Measurements from ENCODE around the gene TRPV5.
A peak's percentile ranks its signal among the peaks of the same experiment; 100 is the strongest.
"Not testable (repeated sequence)": the region's sequence is repeated elsewhere in the genome, so short reads cannot be mapped to it uniquely, and the experiment has no call there.

The TRPV5 gene

GRCh38 chr7:142933624-142934023, at the start of gene TRPV5:
TRPV5 (minus strand) TSS chr7:142933746; CDS start chr7:142933459, 287 bp downstream.
- H3K27ac ChIP-seq = no peak within 1 kb of the TSS
- no peak within 1 kb of the TSS for H3K4me3 ChIP-seq

GRCh38 chr7:142978402-142978801, 44.9 kb upstream of the TRPV5 start:
- not testable (repeated sequence) for H3K27ac ChIP-seq, H3K4me3 ChIP-seq

GRCh38 chr7:142974626-142975025, 41.1 kb upstream of the TRPV5 start:
- H3K27ac ChIP-seq = no peak overlapping the region
- no peak overlapping the region for H3K4me3 ChIP-seq

GRCh38 chr7:142969183-142969582, 35.6 kb upstream of the TRPV5 start:
- Histone ChIP-seq H3K27ac (no peak overlapping the region), H3K4me3 (no peak overlapping the region)

- no peak overlapping the region for H3K4me3 ChIP-seq
- H3K27ac ChIP-seq = no peak overlapping the region
Observed at GRCh38 chr7:142968229-142968628, 34.7 kb upstream of the TRPV5 start.

GRCh38 chr7:142964502-142965246, 31.1 kb upstream of the TRPV5 start:
- Histone ChIP-seq H3K4me3 (no peak overlapping the region), H3K27ac (no peak overlapping the region)

- Histone ChIP-seq H3K4me3 (no peak overlapping the region), H3K27ac (no peak overlapping the region)
Observed at GRCh38 chr7:142963993-142964392, 30.4 kb upstream of the TRPV5 start.

- Histone ChIP-seq H3K4me3 (no peak overlapping the region), H3K27ac (no peak overlapping the region)
Observed at GRCh38 chr7:142962991-142963390, 29.4 kb upstream of the TRPV5 start.

GRCh38 chr7:142961973-142962926, 28.7 kb upstream of the TRPV5 start, which contains the start of gene KEL:
KEL (minus strand) TSS chr7:142962363; CDS start chr7:142962206, 157 bp downstream.
- H3K4me3 ChIP-seq = no peak within 1 kb of the TSS
- no peak within 1 kb of the TSS for H3K27ac ChIP-seq

- Histone ChIP-seq H3K27ac (no peak overlapping the region), H3K4me3 (no peak overlapping the region)
Observed at GRCh38 chr7:142961595-142961972, 28.0 kb upstream of the TRPV5 start.

GRCh38 chr7:142960955-142961512, 27.5 kb upstream of the TRPV5 start:
- Histone ChIP-seq H3K4me3 (no peak overlapping the region), H3K27ac (no peak overlapping the region)

GRCh38 chr7:142959202-142959601, 25.7 kb upstream of the TRPV5 start:
- Histone ChIP-seq H3K27ac (no peak overlapping the region), H3K4me3 (no peak overlapping the region)

- Histone ChIP-seq H3K27ac (no peak overlapping the region), H3K4me3 (no peak overlapping the region)
Observed at GRCh38 chr7:142957723-142958122, 24.2 kb upstream of the TRPV5 start.

GRCh38 chr7:142956951-142957623, 23.5 kb upstream of the TRPV5 start:
- no peak overlapping the region for H3K4me3 ChIP-seq
- H3K27ac ChIP-seq = peak overlapping the region in 1 of 21 experiments; percentile 42

GRCh38 chr7:142954680-142955268, 21.2 kb upstream of the TRPV5 start:
- no peak overlapping the region for H3K27ac ChIP-seq
- no peak overlapping the region for H3K4me3 ChIP-seq

- no peak overlapping the region for H3K27ac ChIP-seq
- H3K4me3 ChIP-seq = no peak overlapping the region
Observed at GRCh38 chr7:142950235-142950634, 16.7 kb upstream of the TRPV5 start.

- no peak overlapping the region for H3K4me3 ChIP-seq
- no peak overlapping the region for H3K27ac ChIP-seq
Observed at GRCh38 chr7:142948603-142949002, 15.1 kb upstream of the TRPV5 start.

GRCh38 chr7:142945001-142945400, 11.5 kb upstream of the TRPV5 start:
- no peak overlapping the region for H3K27ac ChIP-seq
- no peak overlapping the region for H3K4me3 ChIP-seq

- no peak overlapping the region for H3K4me3 ChIP-seq
- H3K27ac ChIP-seq = no peak overlapping the region
Observed at GRCh38 chr7:142943706-142944268, 10.2 kb upstream of the TRPV5 start.

Measured in skin epidermis (tissue), 12 donors.